GM21367 (cell line): ENCODE data around the gene MRPL22.
"Not testable (repeated sequence)": the region's sequence is repeated elsewhere in the genome, so short reads cannot be mapped to it uniquely, and the experiment has no call there.

Source experiments
- ATAC-seq: cut with Tn5 transposase; IDR thresholded peaks from one replicate; pipeline ENCODE4 v1.9.1; 2021; ENCODE audit not compliant: unreplicated experiment

The MRPL22 gene

DNA sequence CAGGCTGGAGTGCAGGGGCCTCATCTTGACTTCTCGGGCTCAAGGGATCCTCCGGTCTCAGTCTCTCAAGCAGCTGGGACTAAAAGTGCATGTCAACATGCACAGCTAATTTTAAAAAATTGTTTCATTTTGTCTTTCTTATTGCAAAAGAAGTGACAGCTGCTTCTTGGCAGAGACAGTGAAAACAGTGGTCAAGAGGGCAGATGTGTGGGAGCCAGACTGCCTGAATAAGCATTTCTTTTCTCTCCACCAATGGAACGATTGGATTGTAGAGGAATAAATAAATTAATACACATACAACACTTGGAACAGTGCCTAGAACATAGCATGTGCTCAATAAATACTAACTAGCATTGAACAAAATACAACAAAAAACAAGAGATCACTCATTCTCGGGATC is 45.3 kb downstream of the MRPL22 start:
- no peak for ATAC-seq

DNA sequence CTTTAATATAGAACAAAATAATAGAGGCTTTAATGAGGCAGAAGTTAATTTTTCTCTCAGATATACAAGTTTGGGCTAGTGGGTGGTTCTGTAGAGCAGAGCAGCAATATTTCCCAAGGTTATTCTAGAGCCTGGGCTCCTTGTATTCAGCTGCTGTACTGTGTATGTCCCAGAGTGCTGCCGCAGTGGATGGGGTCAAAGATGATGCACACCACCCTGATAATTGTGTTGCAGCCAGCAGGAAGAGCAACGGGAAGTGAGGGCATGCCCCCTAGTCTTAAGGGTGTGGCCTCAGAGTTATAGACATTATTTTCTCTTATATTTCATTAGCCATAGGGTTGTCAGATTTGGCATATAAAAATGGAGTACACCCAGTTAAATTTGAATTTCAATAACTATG is 48.8 kb downstream of the MRPL22 start:
- ATAC-seq = no peak

DNA sequence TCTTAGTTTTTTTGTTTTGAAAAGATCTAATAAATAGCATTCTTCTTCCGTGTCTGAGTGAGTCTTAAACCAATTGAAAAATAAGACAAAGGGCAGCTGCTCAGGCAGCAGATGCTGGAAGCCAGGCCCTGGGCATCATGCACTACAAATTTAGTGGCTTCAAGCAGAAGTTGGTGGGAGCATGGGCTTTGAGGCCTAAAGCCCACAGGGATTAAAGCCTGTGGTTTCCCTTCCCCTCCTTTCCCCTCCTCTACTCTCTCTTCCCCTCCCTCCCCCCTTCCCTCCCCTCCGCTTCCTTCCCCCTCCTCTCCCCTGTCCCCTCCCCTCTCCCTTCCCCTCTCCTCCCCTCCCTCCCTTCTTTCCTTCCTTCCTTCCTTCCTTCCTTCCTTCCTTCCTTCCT is 52.6 kb downstream of the MRPL22 start:
- no peak for ATAC-seq

DNA sequence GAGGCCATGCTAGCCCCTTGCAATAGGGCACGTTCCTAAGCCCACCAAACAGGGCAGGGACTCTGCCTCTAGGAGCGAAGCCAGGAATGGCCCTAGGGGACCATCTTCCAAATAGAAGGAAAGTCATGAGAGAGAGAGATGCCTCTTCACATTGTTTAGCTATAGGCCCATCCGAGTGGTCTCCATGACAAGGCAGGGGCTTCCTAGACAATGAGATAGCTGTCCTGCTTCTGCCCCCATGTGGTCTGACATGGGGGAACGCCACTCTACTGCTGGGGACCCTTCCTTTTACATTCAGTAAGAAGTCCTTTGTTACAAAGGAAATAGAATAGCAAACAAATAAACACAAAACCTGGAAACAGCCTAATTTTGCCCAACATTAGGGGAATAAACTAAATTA is 54.8 kb downstream of the MRPL22 start:
- ATAC-seq = no peak

DNA sequence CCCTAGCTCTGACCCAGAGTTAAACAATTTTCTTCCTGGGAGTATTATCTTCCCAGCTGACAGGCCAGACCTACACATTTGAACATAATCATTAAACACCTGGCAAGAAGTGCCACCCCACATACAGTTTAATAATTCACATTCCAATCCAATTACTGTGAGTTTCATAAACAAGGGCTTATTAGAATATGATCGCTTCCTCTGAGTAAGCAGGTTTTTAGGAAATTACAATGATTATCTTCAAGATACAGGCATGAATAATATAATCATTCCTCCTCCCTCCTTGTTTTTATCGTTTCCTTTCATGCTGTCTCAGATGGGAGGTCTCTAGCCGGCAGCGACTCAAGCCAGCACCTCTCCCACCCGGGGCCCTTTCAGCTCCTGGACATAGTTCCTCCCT is 56.9 kb downstream of the MRPL22 start:
- no peak for ATAC-seq

DNA sequence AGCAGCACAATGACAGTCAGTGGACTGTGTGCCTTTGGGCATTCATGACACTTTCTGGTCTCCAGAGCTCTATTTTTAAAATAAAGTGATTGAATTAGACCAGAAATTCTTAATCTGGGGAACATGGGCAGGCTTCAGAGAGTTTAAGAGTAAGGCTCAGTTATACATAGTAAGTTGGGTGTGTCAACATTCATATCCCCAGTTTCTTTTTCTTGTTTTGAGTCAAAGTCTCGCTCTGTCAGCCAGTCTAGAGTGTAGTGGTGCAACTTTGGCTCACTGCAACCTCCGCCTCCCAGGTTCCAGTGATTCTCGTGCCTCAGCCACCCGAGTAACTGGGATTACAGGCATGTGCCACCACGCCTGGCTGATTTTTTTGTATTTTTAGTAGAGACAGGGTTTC is 59.0 kb downstream of the MRPL22 start:
- ATAC-seq = peak; percentile 64

DNA sequence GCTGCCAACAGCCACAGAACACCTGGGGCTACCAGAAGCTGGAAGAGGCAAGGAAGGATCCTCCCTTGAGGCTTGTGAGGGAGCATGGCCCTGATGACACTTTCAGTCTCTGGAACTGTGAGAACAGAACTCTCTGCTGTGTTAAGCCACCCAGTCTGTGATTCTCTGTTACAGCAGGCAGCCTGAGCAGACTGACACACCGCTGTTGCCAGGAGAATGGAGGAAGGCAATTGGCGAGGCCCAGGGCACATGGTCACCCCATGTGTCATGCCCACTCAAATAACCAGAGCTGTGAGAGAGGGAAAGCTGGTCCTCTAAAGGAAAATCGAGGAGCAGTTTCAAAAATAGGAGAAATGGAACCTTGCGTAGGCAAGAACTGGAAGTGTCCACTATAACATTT is 60.6 kb downstream of the MRPL22 start:
- ATAC-seq = no peak

DNA sequence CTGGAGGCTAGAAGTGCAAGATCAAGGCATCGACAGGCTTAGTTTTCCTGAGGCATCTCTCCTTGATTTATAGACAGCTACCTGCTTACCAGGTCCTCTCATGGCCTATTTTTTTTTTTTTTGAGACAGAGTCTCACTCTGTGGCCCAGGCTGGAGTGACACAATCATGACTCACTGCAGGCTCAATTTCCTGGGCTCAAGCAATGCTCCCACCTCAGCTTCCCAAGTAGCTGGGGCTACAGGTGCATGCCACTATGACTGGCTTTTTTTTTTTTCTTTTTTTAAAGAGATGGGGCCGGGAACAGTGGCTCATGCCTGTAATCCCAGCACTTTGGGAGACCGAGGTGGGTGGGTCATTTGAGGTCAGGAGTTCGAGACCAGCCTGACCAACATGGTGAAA is 61.8 kb downstream of the MRPL22 start:
- ATAC-seq = not testable (repeated sequence)

DNA sequence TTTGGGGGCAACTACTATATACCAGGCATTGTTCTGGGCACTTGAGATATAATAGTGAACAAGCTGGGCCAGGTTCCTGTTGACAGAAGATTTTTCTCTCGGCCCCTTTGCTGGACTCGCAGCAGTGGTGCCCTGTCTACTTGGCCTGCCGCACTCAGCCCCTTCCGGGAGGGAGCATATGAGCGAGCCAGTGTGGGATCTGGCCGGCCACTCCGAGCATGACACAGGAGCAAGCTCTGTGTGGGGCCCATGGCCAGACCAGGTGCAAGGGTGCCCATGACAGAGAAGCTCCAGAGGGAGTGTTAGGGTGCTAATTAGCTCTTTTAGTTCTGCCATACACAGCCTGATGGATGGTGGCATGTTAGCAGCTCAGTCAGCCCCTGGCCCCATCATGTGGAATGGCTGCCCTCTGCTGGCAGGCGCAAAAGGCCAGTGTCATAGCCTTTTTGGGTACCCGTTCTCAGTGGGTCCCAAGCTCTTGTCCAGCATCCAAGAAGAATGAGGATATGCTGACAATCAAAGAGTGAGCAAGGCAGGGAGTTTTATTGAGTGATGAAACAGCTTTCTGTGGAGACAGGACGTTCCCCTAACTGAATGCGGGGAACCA is 63.4 kb downstream of the MRPL22 start:
- ATAC-seq = no peak

DNA sequence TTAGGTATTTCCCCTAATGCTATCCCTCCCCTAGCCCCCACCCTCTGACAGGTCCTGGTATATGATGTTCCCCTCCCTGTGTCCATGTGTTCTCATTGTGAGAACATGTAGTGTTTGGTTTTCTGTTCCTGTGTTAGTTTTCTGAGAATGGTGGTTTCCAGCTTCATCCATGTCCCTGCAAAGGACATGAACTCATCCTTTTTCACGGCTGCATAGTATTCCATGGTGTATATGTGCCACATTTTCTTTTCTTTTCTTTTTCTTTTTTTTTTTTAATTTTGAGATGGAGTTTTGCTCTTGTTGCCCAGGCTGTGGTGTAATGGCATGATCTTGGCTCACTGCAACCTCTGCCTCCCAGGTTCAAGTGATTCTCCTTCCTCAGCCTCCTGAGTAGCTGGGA is 65.4 kb downstream of the MRPL22 start:
- ATAC-seq = not testable (repeated sequence)

DNA sequence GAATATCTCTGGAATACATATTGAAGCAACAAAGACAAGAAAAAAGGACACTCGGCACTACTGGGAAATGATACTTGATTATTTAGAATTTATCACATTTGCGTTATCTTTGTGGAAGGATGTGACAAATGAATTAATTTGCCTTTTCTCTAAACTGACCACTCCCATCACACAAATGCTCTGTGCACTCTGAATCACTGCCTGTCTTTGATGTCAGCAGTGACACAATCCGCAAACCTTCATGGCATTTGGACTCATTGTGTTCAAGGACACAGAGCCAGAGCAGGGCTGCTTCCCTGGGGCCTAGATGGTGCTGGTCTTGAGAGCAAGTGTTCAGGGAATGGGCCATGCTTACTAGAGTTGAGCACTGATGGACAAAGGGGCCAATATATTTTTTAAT is 67.8 kb downstream of the MRPL22 start:
- ATAC-seq = no peak

DNA sequence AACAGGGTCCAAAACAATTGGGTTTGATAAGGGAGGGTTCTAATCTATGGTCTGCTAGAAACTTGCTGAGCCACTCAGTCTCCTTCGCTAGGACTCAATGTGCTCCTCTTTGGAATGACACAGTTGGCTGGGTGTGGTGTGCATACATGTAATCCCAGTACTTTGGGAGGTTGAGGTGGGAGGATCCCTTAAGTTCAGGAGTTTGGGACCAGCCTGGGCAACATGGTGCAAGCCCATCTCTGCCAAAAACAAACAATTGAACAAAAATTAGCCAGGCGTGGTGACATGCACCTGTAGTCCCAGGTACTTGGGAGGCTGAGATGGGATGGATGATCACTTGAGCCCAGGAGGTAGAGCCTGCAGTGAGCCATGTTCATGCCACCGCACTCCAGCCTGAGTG is 70.0 kb downstream of the MRPL22 start:
- no peak for ATAC-seq

DNA sequence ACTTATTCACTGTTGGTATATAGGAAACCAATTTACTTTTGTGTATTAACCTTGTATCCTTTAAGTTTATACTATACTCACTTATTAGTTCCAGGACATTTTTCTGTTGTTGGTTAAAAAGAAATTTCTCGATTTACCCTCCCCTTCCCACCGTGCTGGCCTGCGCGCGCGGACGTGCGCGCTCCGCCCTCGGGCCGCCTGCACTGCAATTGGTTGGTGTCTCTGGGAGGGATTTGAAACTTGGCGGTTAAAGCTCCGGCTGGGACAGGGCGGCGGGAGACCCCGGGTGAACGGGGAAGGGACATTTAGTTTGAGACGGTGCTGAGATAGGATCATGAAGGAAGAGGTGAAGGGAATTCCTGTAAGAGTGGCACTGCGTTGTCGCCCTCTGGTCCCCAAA is 72.7 kb downstream of the MRPL22 start, which contains the start of gene KIF4B:
KIF4B (plus strand) TSS at position 230 of the 400 bp plus-strand sequence; CDS start at position 335, 105 bp downstream.
- ATAC-seq = no peak

DNA sequence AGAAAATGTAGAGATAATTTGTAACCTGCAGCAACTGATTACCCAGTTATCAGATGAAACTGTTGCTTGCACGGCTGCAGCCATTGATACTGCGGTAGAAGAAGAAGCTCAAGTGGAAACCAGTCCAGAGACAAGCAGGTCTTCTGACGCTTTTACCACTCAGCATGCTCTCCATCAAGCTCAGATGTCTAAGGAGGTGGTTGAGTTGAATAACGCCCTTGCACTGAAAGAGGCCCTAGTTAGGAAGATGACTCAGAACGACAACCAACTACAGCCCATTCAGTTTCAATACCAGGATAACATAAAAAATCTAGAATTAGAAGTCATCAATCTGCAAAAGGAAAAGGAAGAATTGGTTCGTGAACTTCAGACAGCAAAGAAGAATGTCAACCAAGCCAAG is 74.4 kb downstream of the MRPL22 start:
- ATAC-seq = no peak

DNA sequence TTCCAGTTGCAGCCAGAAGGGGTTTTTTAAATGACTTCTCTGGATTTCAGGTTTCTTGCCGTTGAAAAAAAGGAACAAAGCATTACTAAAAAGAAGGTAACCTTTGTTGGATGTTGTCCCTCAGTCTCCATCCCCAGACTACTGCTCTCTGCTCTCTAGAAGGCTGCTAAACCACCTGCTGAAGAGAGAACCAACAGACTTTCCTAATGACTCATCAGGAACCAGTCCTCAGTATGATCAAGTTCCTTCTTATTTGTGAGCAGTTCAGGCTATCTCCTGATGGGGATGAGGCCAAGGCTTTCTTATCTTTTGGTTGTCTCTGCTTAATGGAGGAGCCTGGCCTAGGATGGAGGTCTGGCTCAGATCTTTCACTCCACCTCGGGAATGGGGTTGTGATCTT is 76.7 kb downstream of the MRPL22 start:
- peak; percentile 98 for ATAC-seq
